Measurements from ENCODE around the gene JOSD2. TPM values are rescaled to one million over a fixed set of nuclear protein-coding genes. Genes with fewer than 3 reads are reported as not detected.

Gene JOSD2
- total RNA-seq, 1 experiment from 2014 or later, result 40.9 TPM

- no TSS peak for BruUV-seq (replicated peaks)
- H3K79me2 ChIP-seq (ENCODE audit: insufficient read depth, low read length), result no peaks in the 10 kb centered on the region
- H3K27me3 ChIP-seq (ENCODE audit: insufficient read depth, low read length), result no peaks in the 10 kb centered on the region
- ATAC-seq (no peak), DNase-seq (ENCODE audit: low read depth, low spot score) (no peak)
- intact Hi-C loops (cut with micrococcal nuclease), result loop anchor here (5.0 to 10.0 kb wide), 2 partner anchors 119 to 172 kb away; no protein-coding TSS in a partner anchor
- POLR2A ChIA-PET, result no interaction called here
- peaks cover 7 to 20% of the 10 kb centered on the region in 2 experiments; a peak in 3 of 4 replicates for H3K9me3 ChIP-seq (ENCODE audit: control insufficient read depth in 1 of 2, insufficient read depth in 1 of 2, low read depth in 1 of 2, low read length in 2 of 2)
- H3K4me3 ChIP-seq (replicated peaks in 1 of 2; ENCODE audit: low read depth in 1 of 2, low read length in 2 of 2), result no peak overlapping the region
- no peak overlapping the region for H3K27ac ChIP-seq (ENCODE audit: low read depth, low read length)
- TF ChIP-seq CTCF (IDR thresholded peaks at IDR 0.05 in 2 of 3, conservative IDR thresholded peaks at IDR 0.05 in 1 of 3; ENCODE audit: borderline replicate concordance in 1 of 3, insufficient read depth in 1 of 3, low read depth in 2 of 3, low read length in 2 of 3), result no peak
- TF ChIP-seq ZNF274 (IDR thresholded peaks at IDR 0.05; ENCODE audit: low read depth, low read length), result no peak
- no peak for TF ChIP-seq ZFX (IDR thresholded peaks at IDR 0.05)
- TF ChIP-seq RAD21 (IDR thresholded peaks at IDR 0.05; ENCODE audit: low read depth), result no peak
- TF ChIP-seq, protein P1, sequence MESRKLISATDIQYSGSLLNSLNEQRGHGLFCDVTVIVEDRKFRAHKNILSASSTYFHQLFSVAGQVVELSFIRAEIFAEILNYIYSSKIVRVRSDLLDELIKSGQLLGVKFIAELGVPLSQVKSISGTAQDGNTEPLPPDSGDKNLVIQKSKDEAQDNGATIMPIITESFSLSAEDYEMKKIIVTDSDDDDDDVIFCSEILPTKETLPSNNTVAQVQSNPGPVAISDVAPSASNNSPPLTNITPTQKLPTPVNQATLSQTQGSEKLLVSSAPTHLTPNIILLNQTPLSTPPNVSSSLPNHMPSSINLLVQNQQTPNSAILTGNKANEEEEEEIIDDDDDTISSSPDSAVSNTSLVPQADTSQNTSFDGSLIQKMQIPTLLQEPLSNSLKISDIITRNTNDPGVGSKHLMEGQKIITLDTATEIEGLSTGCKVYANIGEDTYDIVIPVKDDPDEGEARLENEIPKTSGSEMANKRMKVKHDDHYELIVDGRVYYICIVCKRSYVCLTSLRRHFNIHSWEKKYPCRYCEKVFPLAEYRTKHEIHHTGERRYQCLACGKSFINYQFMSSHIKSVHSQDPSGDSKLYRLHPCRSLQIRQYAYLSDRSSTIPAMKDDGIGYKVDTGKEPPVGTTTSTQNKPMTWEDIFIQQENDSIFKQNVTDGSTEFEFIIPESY (IDR thresholded peaks at IDR 0.05; ENCODE audit: extremely low read depth, insufficient replicate concordance, low read length), result no peak
- TF ChIP-seq FOSL1 (IDR thresholded peaks at IDR 0.05; ENCODE audit: low read depth), result no peak
- TF ChIP-seq SRF (IDR thresholded peaks at IDR 0.05; ENCODE audit: low read depth), result no peak
- no peak for TF ChIP-seq CEBPB (IDR thresholded peaks at IDR 0.05; ENCODE audit: low read depth)
- no peak for TF ChIP-seq CBX3 (IDR thresholded peaks at IDR 0.05; ENCODE audit: low read depth)
- TF ChIP-seq ELF1 (IDR thresholded peaks at IDR 0.05; ENCODE audit: borderline replicate concordance, low read depth), result no peak
- no peak for TF ChIP-seq ATF3 (IDR thresholded peaks at IDR 0.05)
- TF ChIP-seq EGR1 (IDR thresholded peaks at IDR 0.05; ENCODE audit: low read depth), result no peak
- no peak overlapping the region for H2AFZ ChIP-seq (ENCODE audit: low read depth, low read length, poor library complexity, severe bottlenecking)
- no peak overlapping the region for H3K4me2 ChIP-seq (ENCODE audit: low read length)
- H3K9ac ChIP-seq (ENCODE audit: low read length), result no peak overlapping the region
- CTCF ChIA-PET, result interaction anchor here (2.9 to 3.6 kb wide), 4 partner anchors 13 to 386 kb away, joined by 10 to 40 read pairs (median 16); no protein-coding TSS in a partner anchor
- no peaks in the 10 kb centered on the region for H3K36me3 ChIP-seq (ENCODE audit: control insufficient read depth in 1 of 2, insufficient read depth in 2 of 2, low read length in 2 of 2)
- H3K9me2 ChIP-seq (ENCODE audit: insufficient read depth), result no peaks in the 10 kb centered on the region
- H4K20me1 ChIP-seq (ENCODE audit: insufficient read depth), result no peaks in the 10 kb centered on the region
- RAD21 ChIA-PET (ENCODE audit: low non-redundant PET in 1 of 2, low total read pairs in 2 of 2, uncharacterized antibody in 2 of 2, unreplicated experiment in 2 of 2), result no interaction called here
- H3K4me1 ChIP-seq (ENCODE audit: control insufficient read depth in 1 of 2, insufficient read depth in 2 of 2, low read length in 2 of 2), result no peaks in the 10 kb centered on the region
Measured at GRCh38 chr19:50535672-50536187, 24.7 kb upstream of the JOSD2 start.

Data from HCT116 (cell line).